CD1c-positive myeloid dendritic cell (primary cell): Measurements from ENCODE around the gene UBQLN1.
"Not testable (repeated sequence)": the region's sequence is repeated elsewhere in the genome, so short reads cannot be mapped to it uniquely, and the experiment has no call there.

Experiments
- DNase-seq: peaks from one replicate; pipeline ENCODE4 v3.0.0-alpha.2; 2016; ENCODE audit errors: extremely low spot score

Gene UBQLN1

DNA sequence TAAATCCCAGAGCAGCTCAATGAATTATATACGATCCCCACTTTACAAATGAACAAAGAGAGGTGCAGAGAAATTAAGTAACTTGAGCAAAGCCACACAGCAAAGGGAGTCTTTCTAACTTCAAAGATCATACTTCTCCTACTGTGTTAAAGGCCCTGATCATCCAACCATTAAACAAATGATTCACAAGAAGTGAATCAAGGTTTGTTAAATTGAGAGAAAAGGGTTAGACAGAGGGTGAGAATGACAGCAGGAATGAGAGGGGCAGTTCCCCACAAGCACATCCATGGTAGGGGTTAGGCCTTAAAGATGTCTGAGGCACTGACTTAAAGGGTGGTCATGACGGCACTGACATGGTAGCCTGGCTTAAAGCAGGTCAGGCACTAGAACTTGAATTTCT is 74.1 kb downstream of the UBQLN1 start:
- DNase-seq: no peak

- no peak for DNase-seq
These were observed 74.5 kb downstream of the UBQLN1 start for GRCh38 chr9:83633255-83633654.

DNA sequence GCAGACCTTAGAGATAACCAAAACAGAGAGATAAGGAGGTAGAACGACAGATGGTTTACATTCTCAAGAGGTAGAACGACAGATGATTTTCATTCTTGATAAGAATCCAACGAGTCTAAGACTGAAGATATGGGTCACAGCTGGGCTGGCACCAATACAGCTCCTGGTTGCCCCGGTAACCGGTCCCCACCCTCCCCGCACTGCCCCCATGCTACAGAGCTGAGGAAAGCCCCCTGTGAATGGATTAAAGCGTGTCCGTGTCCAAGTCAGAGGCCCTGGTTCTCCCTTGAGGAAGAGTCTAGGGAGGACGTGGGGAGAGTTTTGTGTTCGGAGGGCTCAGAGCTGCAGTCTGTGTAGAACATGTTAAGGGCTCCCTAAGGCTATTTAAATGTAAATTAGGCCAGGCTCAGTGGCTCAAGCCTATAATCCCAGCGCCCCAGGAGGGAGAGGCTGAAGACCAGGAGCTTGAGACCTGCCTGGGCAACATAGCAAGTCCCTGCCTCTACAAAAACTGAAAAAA is 76.8 kb downstream of the UBQLN1 start:
- no peak for DNase-seq

DNA sequence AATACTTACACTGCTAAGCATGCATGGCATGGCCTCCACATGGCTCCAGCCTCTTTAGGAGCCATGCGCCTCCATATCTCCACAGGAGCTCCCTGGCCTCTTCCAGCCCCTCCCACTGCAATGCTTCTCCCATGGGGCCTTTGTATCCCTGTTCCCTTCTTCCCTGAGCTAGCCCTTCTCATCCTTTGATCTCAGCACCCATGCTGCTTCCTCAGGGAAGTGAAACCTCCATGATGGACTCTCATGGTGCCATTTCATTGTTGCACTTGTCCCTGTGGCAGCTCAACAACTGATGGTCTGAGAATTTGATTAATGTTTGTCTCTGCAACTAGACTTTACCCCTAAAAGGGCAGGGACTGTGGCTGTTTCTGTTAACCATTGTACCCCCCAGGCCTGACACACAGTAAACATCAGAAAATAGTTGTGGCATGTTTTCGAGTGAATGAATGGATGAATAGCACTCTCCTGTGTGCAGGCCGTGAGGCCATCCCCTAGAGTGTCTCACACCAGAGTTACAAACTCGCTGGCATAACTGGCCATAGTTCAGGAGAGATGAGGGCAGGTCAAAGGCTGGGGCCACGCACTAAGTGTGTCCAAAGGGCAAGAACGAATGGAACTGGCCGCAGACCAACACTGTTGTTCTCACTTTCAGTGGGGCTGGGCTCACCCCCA is 78.2 kb downstream of the UBQLN1 start:
- no peak for DNase-seq

DNA sequence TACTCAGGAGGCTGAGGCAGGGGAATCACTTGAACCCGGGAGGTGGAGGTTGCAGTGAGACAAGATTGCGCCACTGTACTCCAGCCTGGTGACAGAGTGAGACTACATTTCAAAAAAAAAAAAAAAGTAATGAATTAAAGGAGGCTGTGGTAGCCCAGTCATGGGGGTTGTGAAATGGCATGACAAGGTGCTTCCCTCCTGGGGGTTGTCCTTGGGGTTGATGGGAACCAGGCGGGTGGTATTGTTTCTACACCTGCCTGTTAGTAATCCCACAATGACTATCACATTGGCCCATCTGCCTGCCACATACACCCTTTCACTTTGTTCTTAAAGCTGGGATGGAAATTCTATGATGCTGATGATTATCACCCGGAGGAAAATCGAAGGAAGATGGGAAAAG is 79.2 kb downstream of the UBQLN1 start:
- DNase-seq: no peak

GRCh38 chr9:83625178-83625577 is 82.6 kb downstream of the UBQLN1 start:
- DNase-seq: peak; percentile 2

GRCh38 chr9:83623679-83624076 is 84.1 kb downstream of the UBQLN1 start:
- DNase-seq: no peak

DNA sequence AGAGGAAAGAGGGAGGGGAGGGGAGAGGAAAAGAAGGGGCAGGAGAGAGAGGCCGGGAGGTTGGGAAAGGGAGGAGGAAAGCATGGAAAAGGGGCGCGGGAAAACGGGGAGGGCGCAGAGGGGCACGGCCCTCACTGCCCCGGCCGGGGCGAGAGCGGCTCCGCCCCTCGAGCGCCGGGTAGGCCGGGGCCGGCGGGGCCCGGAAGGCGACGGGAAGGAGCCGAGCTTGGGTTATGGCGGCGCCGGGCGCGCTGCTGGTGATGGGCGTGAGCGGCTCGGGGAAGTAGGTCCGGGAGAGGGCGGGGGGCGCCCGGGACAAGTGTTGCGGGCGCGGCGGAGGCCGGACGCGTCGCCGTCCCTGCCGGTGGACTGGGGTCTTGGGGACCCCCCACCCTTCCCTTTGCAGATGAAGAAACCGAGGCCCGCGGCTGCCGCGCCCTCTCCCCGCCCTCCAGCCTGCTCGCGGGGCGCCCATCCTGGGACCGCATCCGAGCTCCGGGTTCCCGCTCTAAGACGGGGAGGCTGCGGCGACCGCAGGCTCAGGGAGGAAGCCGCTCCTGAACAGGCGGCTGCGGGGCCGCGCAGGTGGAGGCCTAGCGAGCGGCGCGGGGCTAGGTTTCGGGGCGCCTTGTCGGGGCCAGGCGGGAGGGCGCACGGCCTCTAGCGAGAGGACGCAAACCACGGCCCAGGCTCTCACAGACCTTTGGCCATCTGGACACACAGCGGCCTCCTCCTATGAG is 84.6 kb downstream of the UBQLN1 start, which contains the start of gene IDNK:
Gene IDNK, plus strand, starts transcription at position 205 of the 740 bp plus-strand sequence. Its CDS starts 29 bp downstream, at position 234.
- DNase-seq: peak; percentile 78

DNA sequence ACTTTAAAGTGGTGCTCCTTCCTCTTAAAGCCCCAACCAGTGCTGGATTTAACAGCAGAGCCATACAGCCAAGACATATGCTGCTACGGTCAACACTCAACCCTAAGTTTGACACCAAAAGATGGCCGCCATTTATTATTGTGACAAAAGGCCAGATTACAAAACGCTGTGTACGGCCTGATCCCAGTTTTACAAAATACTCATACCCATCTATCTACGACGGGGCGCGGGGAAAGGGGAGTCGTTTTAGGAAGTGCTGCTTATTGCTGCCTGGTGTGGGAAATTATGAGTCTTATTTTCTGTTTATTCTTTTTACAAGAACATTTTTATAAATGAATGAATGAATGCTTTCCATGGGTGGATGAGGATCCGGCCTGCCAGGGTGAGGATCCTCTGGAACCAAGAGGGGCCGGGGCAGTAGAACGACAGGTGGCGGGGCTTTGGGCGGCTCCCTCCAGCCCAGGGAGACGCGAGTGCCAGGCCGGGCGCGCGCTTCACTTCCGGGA is 85.3 kb downstream of the UBQLN1 start:
- peak; percentile 31 for DNase-seq

DNA sequence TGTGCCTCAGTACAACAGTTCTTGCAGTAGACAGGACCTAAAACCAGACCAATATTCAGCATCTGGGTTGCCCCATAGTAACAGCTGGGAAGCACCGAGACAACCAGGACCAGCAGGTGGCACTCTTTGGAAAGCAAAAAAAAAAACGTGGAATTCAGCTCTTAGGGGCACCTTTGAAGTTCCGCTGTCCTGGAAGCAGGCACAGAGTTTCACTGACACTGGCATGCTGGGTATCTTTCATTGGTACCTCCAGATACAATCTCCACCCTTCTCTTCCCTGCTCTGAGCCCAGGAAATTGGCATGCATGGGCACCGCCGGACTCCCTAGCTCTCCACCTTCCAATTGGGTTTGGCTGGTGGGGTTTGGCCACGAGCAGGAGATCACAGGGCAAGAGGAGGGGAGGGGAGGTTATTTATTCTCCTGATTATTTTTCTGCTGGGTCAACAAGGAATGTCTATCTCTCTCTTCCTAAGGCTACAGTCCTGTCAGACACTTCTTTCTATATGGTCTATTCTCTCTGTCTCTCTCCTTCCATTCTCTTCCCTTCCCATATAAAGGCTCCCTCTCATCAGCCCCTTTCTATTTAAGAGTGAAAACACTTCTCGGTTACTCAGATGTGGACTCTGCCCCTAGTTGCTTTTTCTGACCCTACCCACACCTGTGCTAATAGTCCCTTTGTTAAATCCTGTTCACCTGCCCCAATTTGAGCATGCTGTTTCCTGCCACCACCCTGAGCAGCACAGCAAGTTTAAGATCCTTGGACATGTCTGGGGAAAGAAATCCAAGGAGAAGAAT is 86.7 kb downstream of the UBQLN1 start:
- DNase-seq: peak; percentile 61

DNA sequence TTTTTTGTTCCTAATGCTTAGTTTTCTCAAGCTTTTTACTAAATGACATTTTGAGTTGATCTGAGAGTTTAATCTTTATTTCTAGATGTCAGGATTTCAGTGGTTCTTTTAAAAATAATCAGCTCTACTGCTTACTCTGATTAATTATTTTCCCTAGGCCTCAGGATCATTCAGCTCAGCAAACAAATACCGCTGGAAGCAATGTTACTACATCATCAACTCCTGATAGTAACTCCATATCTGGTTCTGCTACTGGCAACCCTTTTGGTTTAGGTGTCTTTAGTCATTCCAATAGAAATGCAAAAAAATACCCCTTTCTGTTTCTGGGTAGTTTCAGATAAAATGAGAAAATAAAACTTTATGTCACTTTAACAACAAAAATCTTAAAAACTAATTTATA is 90.5 kb downstream of the UBQLN1 start:
- DNase-seq: no peak

GRCh38 chr9:83613298-83613697 is 94.5 kb downstream of the UBQLN1 start:
- not testable (repeated sequence) for DNase-seq
